ENCODE data around the gene ZBTB11. TPM values are rescaled to one million over a fixed set of nuclear protein-coding genes. Genes with fewer than 3 reads are reported as not detected.
A peak's percentile ranks its signal among the peaks of the same experiment; 100 is the strongest.

ZBTB11 gene
- total and polyA plus RNA-seq, 2 of the 13 experiments (the other 11 are each of a cell fraction or from before 2014, with no cell fraction given) = 5.9 to 18.1 TPM

DNA sequence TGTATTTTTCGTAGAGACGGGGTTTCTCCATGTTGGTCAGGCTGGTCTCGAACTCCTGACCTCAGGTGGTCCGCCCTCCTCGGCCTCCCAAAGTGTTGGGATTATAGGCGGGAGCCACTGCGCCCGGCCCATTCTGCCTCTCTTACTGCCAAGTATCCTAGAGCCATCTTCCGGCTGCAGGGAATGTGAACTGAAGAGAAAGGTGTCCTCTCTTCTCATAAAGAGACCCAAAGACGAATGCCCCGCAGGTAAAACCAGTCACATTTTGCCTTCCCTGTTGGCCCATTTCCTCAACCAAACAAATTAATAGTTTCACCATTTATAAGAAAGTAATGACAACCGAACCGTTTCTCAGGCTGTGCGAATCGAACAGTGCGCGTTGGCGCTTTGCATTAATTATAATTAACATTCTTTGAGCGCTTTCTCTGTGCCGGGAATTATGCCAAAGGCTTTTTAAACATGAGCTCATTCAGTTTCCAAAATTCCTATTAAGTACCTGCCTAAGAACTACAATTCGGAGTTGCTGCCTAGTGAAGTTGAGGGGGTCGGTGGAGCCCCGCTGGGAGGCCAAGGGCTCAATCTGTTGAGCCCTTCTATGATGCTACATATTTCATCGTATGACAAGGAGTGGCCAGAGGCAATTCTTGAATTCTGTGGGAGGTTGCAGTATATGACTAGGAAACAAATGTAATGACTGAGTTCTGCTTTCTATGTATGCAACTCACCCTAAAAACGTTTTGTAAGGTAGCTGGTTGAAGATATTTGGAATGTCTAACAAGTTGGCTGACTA is 10.4 kb upstream of the ZBTB11 start (continued):
- TF ChIP-seq, protein P1, sequence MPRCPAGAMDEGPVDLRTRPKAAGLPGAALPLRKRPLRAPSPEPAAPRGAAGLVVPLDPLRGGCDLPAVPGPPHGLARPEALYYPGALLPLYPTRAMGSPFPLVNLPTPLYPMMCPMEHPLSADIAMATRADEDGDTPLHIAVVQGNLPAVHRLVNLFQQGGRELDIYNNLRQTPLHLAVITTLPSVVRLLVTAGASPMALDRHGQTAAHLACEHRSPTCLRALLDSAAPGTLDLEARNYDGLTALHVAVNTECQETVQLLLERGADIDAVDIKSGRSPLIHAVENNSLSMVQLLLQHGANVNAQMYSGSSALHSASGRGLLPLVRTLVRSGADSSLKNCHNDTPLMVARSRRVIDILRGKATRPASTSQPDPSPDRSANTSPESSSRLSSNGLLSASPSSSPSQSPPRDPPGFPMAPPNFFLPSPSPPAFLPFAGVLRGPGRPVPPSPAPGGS (CRISPR knock-in tag; IDR thresholded peaks at IDR 0.05) = 0 out of 2 replicates have a peak, but pooled peaks have one; percentile 10

DNA sequence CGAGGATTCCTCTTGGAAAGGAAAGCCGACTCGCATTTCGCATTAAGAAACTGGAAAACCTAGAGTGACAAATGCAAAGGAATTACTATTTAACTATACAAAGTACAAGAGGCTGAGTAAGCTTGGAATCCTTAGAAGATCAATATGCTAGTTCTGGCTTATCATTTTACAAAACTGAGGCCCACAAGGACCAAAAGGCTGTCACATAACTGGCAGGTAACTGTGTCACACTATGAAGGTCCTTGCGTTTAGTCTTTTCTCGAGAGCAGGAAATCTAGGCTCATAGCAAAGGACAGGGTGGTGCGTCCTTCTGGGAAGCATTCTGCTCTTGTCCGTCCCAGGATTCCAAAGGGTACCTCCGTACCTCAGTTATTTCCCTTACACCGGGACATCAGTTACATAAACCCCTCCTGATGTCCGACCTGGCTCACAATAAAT is 9.0 kb upstream of the ZBTB11 start:
- in situ Hi-C loops (cut with HindIII; ENCODE audit: extremely low pct_ligation_motif_present, low pct_unique_long_range_greater_than_20kb) = no loop called here
- Histone ChIP-seq H3K4me3 (replicated peaks in 1 of 3; ENCODE audit: insufficient read depth in 1 of 3, low read depth in 2 of 3, low read length in 3 of 3) (peak overlapping the region; percentile 79 to 91 (median 91)), H3K27me3 (ENCODE audit: control insufficient read depth in 1 of 2, insufficient read depth in 2 of 2, low read length in 2 of 2) (peaks cover 0 to 4% of the 10 kb centered on the region in 2 experiments; a peak in 1 of 5 replicates), H2AFZ (ENCODE audit: low read length) (no peak overlapping the region), H3K27ac (ENCODE audit: extremely low read length, insufficient read depth, low read length) (peak overlapping the region; percentile 85), H3K9ac (ENCODE audit: insufficient read depth, low read depth, low read length) (peak overlapping the region; percentile 99), H4K20me1 (ENCODE audit: insufficient read depth, low read length) (peaks cover 43% of the 10 kb centered on the region), H3K79me2 (ENCODE audit: insufficient read depth, low read length) (peaks cover 33% of the 10 kb centered on the region), H3K4me1 (ENCODE audit: insufficient read depth, low read length) (peaks cover 50% of the 10 kb centered on the region), H3K4me2 (ENCODE audit: low read depth, low read length) (peak overlapping the region; percentile 88), H3K36me3 (replicated peaks in 1 of 2; ENCODE audit: control insufficient read depth in 1 of 2, insufficient read depth in 2 of 2, low read length in 2 of 2) (peaks cover 7 to 27% of the 10 kb centered on the region in 2 experiments), H3K9me3 (ENCODE audit: low read length) (no peaks in the 10 kb centered on the region)
- intact Hi-C loops (cut with micrococcal nuclease; ENCODE audit: unreplicated experiment) = loop anchor here (1.0 to 5.0 kb wide), 4 partner anchors 9 to 113 kb away; partner anchors contain the start of genes CEP97, NXPE3 and ZBTB11
- DNase-seq (ENCODE audit: low spot score) (peak; percentile 11), FAIRE-seq (no peak), ATAC-seq (peak; percentile 16)
- TSS peak; percentile 82 for BruUV-seq (replicated peaks)
- WGBS (ENCODE audit: low lambda C conversion rate) = 1% methylated on average over 9 of the region's 11 CpGs
- CTCF ChIA-PET (ENCODE audit: low intra/inter-chr PET ratio, low total read pairs) = no interaction called here
- POLR2A ChIA-PET = interaction anchor here (0.8 to 4.3 kb wide), 9 partner anchors 9 to 1193 kb away, joined by 3 to 106 read pairs (median 6); partner anchors contain the start of genes CEP97, PCNP, TMEM45A and TRMT10C
- TF ChIP-seq MAZ (IDR thresholded peaks at IDR 0.05; ENCODE audit: borderline replicate concordance, low read depth, low read length) = no peak
- TF ChIP-seq MAZ (CRISPR knock-in tag; IDR thresholded peaks at IDR 0.05; ENCODE audit: low read depth) = no peak
- TF ChIP-seq AHR (CRISPR knock-in tag; IDR thresholded peaks at IDR 0.05) = no peak
- TF ChIP-seq SRSF4 (IDR thresholded peaks at IDR 0.05; ENCODE audit: low read depth, low read length, poor library complexity, severe bottlenecking) = no peak
- TF ChIP-seq, protein P2, sequence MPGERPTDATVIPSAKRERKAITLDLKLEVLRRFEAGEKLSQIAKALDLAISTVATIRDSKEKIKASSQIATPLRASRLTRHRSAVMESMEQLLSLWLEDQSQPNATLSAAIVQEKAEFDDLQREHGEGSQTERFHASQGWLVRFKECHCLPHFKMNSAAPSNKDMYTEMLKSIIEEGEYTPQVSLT (CRISPR knock-in tag; IDR thresholded peaks at IDR 0.05; ENCODE audit: borderline replicate concordance, low read depth) = no peak
- TF ChIP-seq ASH2L (IDR thresholded peaks at IDR 0.05; ENCODE audit: insufficient read length, low read depth, low read length) = no peak
- no peak for TF ChIP-seq ZNF451 (CRISPR knock-in tag; IDR thresholded peaks at IDR 0.05)
- TF ChIP-seq ZFP82 (CRISPR knock-in tag; IDR thresholded peaks at IDR 0.05; ENCODE audit: borderline replicate concordance) = peak; percentile 13; the same call in 1 of the 2 replicates
- TF ChIP-seq ZBTB20 (CRISPR knock-in tag; IDR thresholded peaks at IDR 0.05; ENCODE audit: borderline replicate concordance, low read depth) = no peak
- no peak for TF ChIP-seq ETV5 (CRISPR knock-in tag; IDR thresholded peaks at IDR 0.05; ENCODE audit: borderline replicate concordance)
- no peak for TF ChIP-seq ZNF17 (CRISPR knock-in tag; IDR thresholded peaks at IDR 0.05)
- no peak for TF ChIP-seq RARG (CRISPR knock-in tag; IDR thresholded peaks at IDR 0.05; ENCODE audit: low read depth)
- TF ChIP-seq, protein P3, sequence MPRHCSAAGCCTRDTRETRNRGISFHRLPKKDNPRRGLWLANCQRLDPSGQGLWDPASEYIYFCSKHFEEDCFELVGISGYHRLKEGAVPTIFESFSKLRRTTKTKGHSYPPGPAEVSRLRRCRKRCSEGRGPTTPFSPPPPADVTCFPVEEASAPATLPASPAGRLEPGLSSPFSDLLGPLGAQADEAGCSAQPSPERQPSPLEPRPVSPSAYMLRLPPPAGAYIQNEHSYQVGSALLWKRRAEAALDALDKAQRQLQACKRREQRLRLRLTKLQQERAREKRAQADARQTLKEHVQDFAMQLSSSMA (CRISPR knock-in tag; IDR thresholded peaks at IDR 0.05) = no peak
- TF ChIP-seq, protein P4, sequence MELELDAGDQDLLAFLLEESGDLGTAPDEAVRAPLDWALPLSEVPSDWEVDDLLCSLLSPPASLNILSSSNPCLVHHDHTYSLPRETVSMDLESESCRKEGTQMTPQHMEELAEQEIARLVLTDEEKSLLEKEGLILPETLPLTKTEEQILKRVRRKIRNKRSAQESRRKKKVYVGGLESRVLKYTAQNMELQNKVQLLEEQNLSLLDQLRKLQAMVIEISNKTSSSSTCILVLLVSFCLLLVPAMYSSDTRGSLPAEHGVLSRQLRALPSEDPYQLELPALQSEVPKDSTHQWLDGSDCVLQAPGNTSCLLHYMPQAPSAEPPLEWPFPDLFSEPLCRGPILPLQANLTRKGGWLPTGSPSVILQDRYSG (CRISPR knock-in tag; IDR thresholded peaks at IDR 0.05) = 0 out of 2 replicates have a peak, but pooled peaks have one; percentile 3
- TF ChIP-seq NFATC3 (CRISPR knock-in tag; IDR thresholded peaks at IDR 0.05) = no peak
- TF ChIP-seq ZNF747 (CRISPR knock-in tag; IDR thresholded peaks at IDR 0.05; ENCODE audit: borderline replicate concordance) = no peak
- TF ChIP-seq ZSCAN25 (CRISPR knock-in tag; IDR thresholded peaks at IDR 0.05) = peak; percentile 1; the same call in 1 of the 2 replicates

All from HepG2 (cell line).